HCT116 (cell line): Measurements from ENCODE around the gene TAS1R2. TPM values are rescaled to one million over a fixed set of nuclear protein-coding genes. Genes with fewer than 3 reads are reported as not detected.

Experiments used
- ATAC-seq: fragments of 200-7000 bp; cut with Tn5 transposase; 2 replicates; pipeline ENCODE4 v1.9.1; 2020; ENCODE audit warnings: mild to moderate bottlenecking, moderate library complexity
- BruUV-seq: library from RNA; stranded (reverse); fragments of 400-500 nt; replicated peaks from 2 replicates; lab custom pipeline; 2021; lab: Mats Ljungman, UMichigan
- CTCF ChIA-PET: fragments of 300-600 bp; sonication (Branson Sonifier 250); formaldehyde crosslinking; loops from one replicate; lab custom pipeline; 2021; ENCODE audit warnings: antibody characterized with exemption; lab: Charles Lee
- POLR2A ChIA-PET: fragments of 300-600, 350-600 bp; sonication (Branson Sonifier 250); formaldehyde crosslinking; loops from one replicate; lab custom pipeline; 2021; ENCODE audit warnings: antibody characterized with exemption; lab: Charles Lee
- RAD21 ChIA-PET, 2 experiments: fragments of 300-600 bp; sonication (Branson Sonifier 250); formaldehyde crosslinking; loops; one replicate each; lab custom pipeline; 2023; ENCODE audit warnings: low total read pairs in 2 of 2; ENCODE audit not compliant: uncharacterized antibody in 2 of 2, unreplicated experiment in 2 of 2, low non-redundant PET in 1 of 2; lab: Charles Lee
- DNase-seq: peaks from one replicate; pipeline ENCODE4 v3.0.0-alpha.2; 2010; ENCODE audit warnings: low read depth, low spot score
- H2AFZ ChIP-seq: fragments of 200-600 bp; shearing (Covaris generic), sonication (generic); 2 replicates; pipeline ENCODE4 v1.6.1; 2017; ENCODE audit warnings: low read depth, mixed run types, mixed read lengths, antibody characterized with exemption, low read length; ENCODE audit not compliant: poor library complexity, severe bottlenecking
- H3K27ac ChIP-seq: 2 replicates; pipeline ENCODE4 v1.5.1; 2012; ENCODE audit warnings: low read depth, low read length
- H3K27me3 ChIP-seq: fragments of 200-600 bp; sonication (generic); 2 replicates; pipeline ENCODE4 v1.6.1; 2016; ENCODE audit warnings: mixed run types, low read length, mixed read lengths; ENCODE audit not compliant: insufficient read depth
- H3K36me3 ChIP-seq, 2 experiments: fragments of 200-500 bp in 1 of 2; fragments of 200-600 bp in 1 of 2; sonication (Bioruptor generic) in 1 of 2; sonication (generic) in 1 of 2; 2 replicates each; pipeline versions ENCODE4 v1.5.1 to v1.6.1; 2014 to 2016; ENCODE audit warnings: low read length in 2 of 2, inconsistent platforms in 1 of 2, mixed read lengths in 1 of 2, mixed run types in 1 of 2; ENCODE audit not compliant: insufficient read depth in 2 of 2, control insufficient read depth in 1 of 2
- H3K4me1 ChIP-seq, 2 experiments: fragments of 200-600 bp in 1 of 2; sonication (generic) in 1 of 2; 2 replicates each; pipeline versions ENCODE4 v1.5.1 to v1.6.1; 2012 to 2017; ENCODE audit warnings: low read length in 2 of 2, inconsistent platforms in 1 of 2, mild to moderate bottlenecking in 1 of 2, mixed read lengths in 1 of 2, mixed run types in 1 of 2, moderate library complexity in 1 of 2; ENCODE audit not compliant: insufficient read depth in 2 of 2, control insufficient read depth in 1 of 2
- H3K4me2 ChIP-seq: fragments of 200-600 bp; sonication (generic); 2 replicates; pipeline ENCODE4 v1.6.1; 2017; ENCODE audit warnings: mixed run types, low read length, mixed read lengths
- H3K4me3 ChIP-seq, 2 experiments: fragments of 200-600 bp in 1 of 2; sonication (generic) in 1 of 2; replicated peaks in 1 of 2; 2 replicates each; pipeline ENCODE4 v1.5.1; 2011 to 2016; ENCODE audit warnings: low read length in 2 of 2, control low read depth in 1 of 2, low read depth in 1 of 2, mild to moderate bottlenecking in 1 of 2, mixed read lengths in 1 of 2, mixed run types in 1 of 2
- H3K79me2 ChIP-seq: fragments of 200-600 bp; sonication (generic); 2 replicates; pipeline ENCODE4 v1.6.1; 2017; ENCODE audit warnings: mild to moderate bottlenecking, mixed run types, low read length, moderate library complexity, mixed read lengths; ENCODE audit not compliant: insufficient read depth
- H3K9ac ChIP-seq: fragments of 200-600 bp; sonication (generic); 2 replicates; pipeline ENCODE4 v1.6.1; 2016; ENCODE audit warnings: low read length, mixed read lengths
- H3K9me2 ChIP-seq: fragments of 200-600 bp; sonication (generic), shearing (Covaris generic); 2 replicates; pipeline ENCODE4 v1.6.1; 2017; ENCODE audit warnings: mixed run types, mild to moderate bottlenecking, moderate library complexity; ENCODE audit not compliant: insufficient read depth
- H3K9me3 ChIP-seq, 2 experiments: fragments of 200-500 bp in 1 of 2; fragments of 200-600 bp in 1 of 2; sonication (Bioruptor generic) in 1 of 2; sonication (generic) in 1 of 2; 2 replicates each; pipeline ENCODE4 v1.6.1; 2014 to 2017; ENCODE audit warnings: low read length in 2 of 2, mixed read lengths in 2 of 2, inconsistent platforms in 1 of 2, low read depth in 1 of 2, mild to moderate bottlenecking in 1 of 2, mixed run types in 1 of 2, moderate library complexity in 1 of 2; ENCODE audit not compliant: control insufficient read depth in 1 of 2, insufficient read depth in 1 of 2
- H4K20me1 ChIP-seq: fragments of 200-600 bp; sonication (generic), shearing (Covaris generic); 2 replicates; pipeline ENCODE4 v1.6.1; 2017; ENCODE audit warnings: mixed run types, mild to moderate bottlenecking, moderate library complexity; ENCODE audit not compliant: insufficient read depth
- CBX3 ChIP-seq: IDR thresholded peaks from 2 replicates; pipeline ENCODE4 v1.6.1; 2012; ENCODE audit warnings: low read depth
- CEBPB ChIP-seq: IDR thresholded peaks from 2 replicates; pipeline ENCODE4 v1.6.1; 2012; ENCODE audit warnings: low read depth
- CTCF ChIP-seq, 3 experiments: fragments of 200-600 bp in 1 of 3; sonication (generic) in 1 of 3; IDR thresholded peaks in 2 of 3; conservative IDR thresholded peaks in 1 of 3; 2 replicates each; pipeline ENCODE4 v1.5.1; 2012 to 2017; ENCODE audit warnings: low read depth in 2 of 3, low read length in 2 of 3, antibody characterized with exemption in 1 of 3, borderline replicate concordance in 1 of 3, control low read depth in 1 of 3, mild to moderate bottlenecking in 1 of 3, mixed read lengths in 1 of 3, mixed run types in 1 of 3, moderate library complexity in 1 of 3; ENCODE audit not compliant: insufficient read depth in 1 of 3
- ELF1 ChIP-seq: IDR thresholded peaks from 2 replicates; pipeline ENCODE4 v1.6.1; 2012; ENCODE audit warnings: low read depth, borderline replicate concordance
- EZH2 ChIP-seq: fragments of 200-600 bp; sonication (generic); IDR thresholded peaks from 2 replicates; pipeline ENCODE4 v1.6.1; 2017; ENCODE audit warnings: antibody characterized with exemption, mixed run types
- EZH2phosphoT487 ChIP-seq: fragments of 200-600 bp; IDR thresholded peaks from 2 replicates; pipeline ENCODE4 v1.6.1; 2018; ENCODE audit warnings: antibody characterized with exemption, borderline replicate concordance
- FOSL1 ChIP-seq: IDR thresholded peaks from 2 replicates; pipeline ENCODE4 v1.6.1; 2012; ENCODE audit warnings: low read depth
- POLR2A ChIP-seq: IDR thresholded peaks from 2 replicates; pipeline ENCODE4 v1.7.0; 2011; ENCODE audit warnings: borderline replicate concordance; ENCODE audit not compliant: insufficient read depth, insufficient read length; ENCODE audit errors: extremely low read depth
- POLR2AphosphoS5 ChIP-seq: IDR thresholded peaks from 2 replicates; pipeline ENCODE4 v1.6.1; 2011; ENCODE audit warnings: mild to moderate bottlenecking, low read depth, low read length, moderate library complexity
- RAD21 ChIP-seq: IDR thresholded peaks from 2 replicates; pipeline ENCODE4 v1.6.1; 2012; ENCODE audit warnings: low read depth, mild to moderate bottlenecking
- SIN3A ChIP-seq: IDR thresholded peaks from 2 replicates; pipeline ENCODE4 v1.6.1; 2012; ENCODE audit warnings: low read depth
- SP1 ChIP-seq: IDR thresholded peaks from 2 replicates; pipeline ENCODE4 v1.6.1; 2012; ENCODE audit warnings: low read depth
- TCF7L2 ChIP-seq: IDR thresholded peaks from 2 replicates; pipeline ENCODE4 v1.7.0; 2011; ENCODE audit warnings: borderline replicate concordance, inconsistent platforms; ENCODE audit not compliant: insufficient read depth, insufficient read length; ENCODE audit errors: extremely low read depth
- YY1 ChIP-seq: IDR thresholded peaks from 2 replicates; pipeline ENCODE4 v1.6.1; 2011; ENCODE audit warnings: low read length, low read depth, moderate library complexity, mild to moderate bottlenecking; ENCODE audit not compliant: insufficient replicate concordance; ENCODE audit errors: extremely low read depth
- ZBTB33 ChIP-seq: IDR thresholded peaks from 2 replicates; pipeline ENCODE4 v1.6.1; 2011; ENCODE audit warnings: mild to moderate bottlenecking, low read length, moderate library complexity; ENCODE audit not compliant: insufficient replicate concordance; ENCODE audit errors: extremely low read depth
- ZFX ChIP-seq: fragments of 450-650 bp; IDR thresholded peaks from 2 replicates; pipeline ENCODE4 v1.6.1; 2017
- intact Hi-C: fragments of 100-400 bp; cut with micrococcal nuclease; formaldehyde crosslinking; loops from 2 replicates; pipeline ENCODE4 v1.10.0; 2022
- total RNA-seq: library from RNA; stranded (reverse); gene quantifications from one replicate; pipeline ENCODE4 v1.2.1, GENCODE V29; 2021; ENCODE audit not compliant: unreplicated experiment
- TF ChIP-seq, protein P1 (sequence below): IDR thresholded peaks from 2 replicates; pipeline ENCODE4 v1.6.1; 2012

TAS1R2 gene
- total RNA-seq, 1 experiment from 2014 or later = not detected

DNA sequence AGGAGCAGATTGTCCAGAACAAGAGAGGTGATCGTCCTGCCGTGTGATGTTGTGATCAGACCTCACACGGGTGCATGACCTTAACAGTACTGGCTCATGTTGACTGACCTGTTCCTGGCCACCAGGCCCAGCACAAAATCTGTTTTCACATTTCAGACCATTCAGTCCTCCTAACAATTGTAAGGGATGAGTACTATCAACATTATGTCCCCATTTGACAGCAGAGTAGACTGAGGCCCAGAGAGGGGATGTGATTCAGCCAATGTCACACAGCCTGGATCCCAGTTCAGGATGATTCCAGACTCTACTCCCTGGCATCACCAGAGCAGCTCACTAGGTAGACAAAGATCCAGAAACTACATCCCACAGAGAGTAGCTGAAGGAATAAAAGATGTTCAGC, 7.4 kb upstream of the TAS1R2 start:
- H3K4me1 ChIP-seq = no peaks in the 10 kb centered on the region
- H4K20me1 ChIP-seq = no peaks in the 10 kb centered on the region
- RAD21 ChIA-PET = no interaction called here
- TF ChIP-seq TCF7L2 (no peak), POLR2AphosphoS5 (no peak), CEBPB (no peak), ZFX (no peak), EZH2 (no peak), RAD21 (no peak)
- no peaks in the 10 kb centered on the region for H3K9me2 ChIP-seq
- CTCF ChIA-PET = interaction anchor here (1.1 kb wide), 1 partner anchor 8 kb away, joined by 4 read pairs; no protein-coding TSS in a partner anchor
- no peaks in the 10 kb centered on the region for H3K36me3 ChIP-seq
- BruUV-seq = no TSS peak
- H3K27me3 ChIP-seq = 0 out of 2 replicates have a peak, but pooled peaks cover 3% of the 10 kb centered on the region
- no peak overlapping the region for H3K4me2 ChIP-seq
- no peak overlapping the region for H3K9ac ChIP-seq
- H3K4me3 ChIP-seq = no peak overlapping the region
- no peaks in the 10 kb centered on the region for H3K9me3 ChIP-seq
- no peak for ATAC-seq
- no peaks in the 10 kb centered on the region for H3K79me2 ChIP-seq
- POLR2A ChIA-PET = no interaction called here
- no peak for DNase-seq
- no peak overlapping the region for H2AFZ ChIP-seq
- intact Hi-C loops = no loop called here
- H3K27ac ChIP-seq = no peak overlapping the region

DNA sequence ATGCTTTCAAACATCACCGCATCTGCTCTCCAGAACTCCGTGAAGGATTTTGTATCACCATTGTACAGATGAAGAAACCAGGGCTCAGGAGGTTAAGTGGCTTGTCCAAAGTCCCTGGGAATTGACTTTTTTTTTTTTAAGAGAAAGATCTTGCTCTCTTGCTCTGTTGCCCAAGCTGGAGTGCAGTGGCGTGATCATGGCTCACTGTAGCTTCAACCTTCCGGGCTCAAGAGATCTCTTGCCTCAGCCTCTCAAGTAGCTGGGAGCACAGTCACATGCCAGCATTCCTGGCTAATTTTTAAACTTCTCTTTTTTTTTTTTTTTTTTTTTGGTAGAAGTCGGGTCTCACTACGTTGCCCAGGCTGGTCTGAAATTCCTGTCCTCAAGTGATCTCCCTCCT, 6.9 kb upstream of the TAS1R2 start:
- DNase-seq (no peak), ATAC-seq (no peak)
- ChIA-PET POLR2A (no interaction called here), RAD21 (no interaction called here), CTCF (interaction anchor here (1.1 kb wide), 1 partner anchor 9 kb away, joined by 4 read pairs; no protein-coding TSS in a partner anchor)
- H3K27me3 ChIP-seq = 0 out of 2 replicates have a peak, but pooled peaks cover 3% of the 10 kb centered on the region
- H3K4me1 ChIP-seq = no peaks in the 10 kb centered on the region
- H3K9me2 ChIP-seq = no peaks in the 10 kb centered on the region
- no peaks in the 10 kb centered on the region for H3K36me3 ChIP-seq
- H3K9me3 ChIP-seq = no peaks in the 10 kb centered on the region
- H3K27ac ChIP-seq = no peak overlapping the region
- no TSS peak for BruUV-seq
- intact Hi-C loops = no loop called here
- no peaks in the 10 kb centered on the region for H3K79me2 ChIP-seq
- no peak overlapping the region for H3K4me3 ChIP-seq
- H3K9ac ChIP-seq = no peak overlapping the region
- TF ChIP-seq SIN3A = no peak
- no peak for TF ChIP-seq SP1
- TF ChIP-seq POLR2A = no peak
- no peak for TF ChIP-seq TCF7L2
- TF ChIP-seq, protein P1, sequence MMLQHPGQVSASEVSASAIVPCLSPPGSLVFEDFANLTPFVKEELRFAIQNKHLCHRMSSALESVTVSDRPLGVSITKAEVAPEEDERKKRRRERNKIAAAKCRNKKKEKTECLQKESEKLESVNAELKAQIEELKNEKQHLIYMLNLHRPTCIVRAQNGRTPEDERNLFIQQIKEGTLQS = no peak
- TF ChIP-seq CBX3 = no peak
- TF ChIP-seq ELF1 = no peak
- TF ChIP-seq YY1 = no peak
- no peak for TF ChIP-seq FOSL1
- TF ChIP-seq ZBTB33 = no peak
- no peak for TF ChIP-seq ZFX
- TF ChIP-seq EZH2phosphoT487 = no peak
- no peak for TF ChIP-seq CTCF (IDR thresholded peaks at IDR 0.05 in 2 of 3, conservative IDR thresholded peaks at IDR 0.05 in 1 of 3; ENCODE audit: borderline replicate concordance in 1 of 3, insufficient read depth in 1 of 3, low read depth in 2 of 3, low read length in 2 of 3)
- TF ChIP-seq CEBPB = no peak
- no peaks in the 10 kb centered on the region for H4K20me1 ChIP-seq
- no peak overlapping the region for H2AFZ ChIP-seq
- no peak overlapping the region for H3K4me2 ChIP-seq
